HEK293 (cell line): ENCODE measurements around the gene RRP1.

Experiments used
- HOXD13 ChIP-seq: sonication (generic); formaldehyde crosslinking; IDR thresholded peaks from 2 replicates; pipeline ENCODE4 v1.8.0; 2022; ENCODE audit warnings: missing genetic modification reagents, borderline replicate concordance
- RBAK ChIP-seq: fragments of 450-650 bp; formaldehyde crosslinking; IDR thresholded peaks from 2 replicates; pipeline ENCODE4 v1.5.1; 2016; ENCODE audit warnings: missing biosample characterization, missing genetic modification characterization
- SETDB1 ChIP-seq: IDR thresholded peaks from one replicate; pipeline ENCODE4 v1.6.1; 2017; ENCODE audit warnings: mild to moderate bottlenecking, low read length, moderate library complexity, mixed read lengths; ENCODE audit not compliant: insufficient read length
- ZBTB26 ChIP-seq: fragments of 450-650 bp; formaldehyde crosslinking; optimal IDR thresholded peaks from 2 replicates; pipeline ENCODE3; 2016; ENCODE audit warnings: missing biosample characterization, mild to moderate bottlenecking, missing genetic modification characterization
- ZBTB44 ChIP-seq: fragments of 450-650 bp; IDR thresholded peaks from 2 replicates; pipeline ENCODE4 v1.5.1; 2018; ENCODE audit warnings: missing biosample characterization, mild to moderate bottlenecking, missing genetic modification characterization
- ZNF10 ChIP-seq: fragments of 450-650 bp; formaldehyde crosslinking; IDR thresholded peaks from 2 replicates; pipeline ENCODE4 v1.5.1; 2017; ENCODE audit warnings: missing biosample characterization, missing genetic modification characterization
- ZNF140 ChIP-seq: fragments of 450-650 bp; formaldehyde crosslinking; IDR thresholded peaks from 2 replicates; pipeline ENCODE4 v1.5.1; 2016; ENCODE audit warnings: missing biosample characterization, missing genetic modification characterization
- ZNF155 ChIP-seq: fragments of 450-650 bp; formaldehyde crosslinking; IDR thresholded peaks from 2 replicates; pipeline ENCODE4 v1.5.1; 2016; ENCODE audit warnings: missing biosample characterization, missing genetic modification characterization
- ZNF24 ChIP-seq: fragments of 450-650 bp; formaldehyde crosslinking; IDR thresholded peaks from 2 replicates; pipeline ENCODE4 v1.5.1; 2016; ENCODE audit warnings: missing biosample characterization, missing genetic modification characterization
- ZNF248 ChIP-seq: fragments of 450-650 bp; formaldehyde crosslinking; IDR thresholded peaks from 2 replicates; pipeline ENCODE4 v1.5.1; 2017; ENCODE audit warnings: missing biosample characterization, missing genetic modification characterization
- ZNF280C ChIP-seq: fragments of 450-650 bp; formaldehyde crosslinking; IDR thresholded peaks from 2 replicates; pipeline ENCODE4 v1.5.1; 2016; ENCODE audit warnings: missing biosample characterization, missing genetic modification characterization
- ZNF324 ChIP-seq: fragments of 450-650 bp; formaldehyde crosslinking; IDR thresholded peaks from 2 replicates; pipeline ENCODE4 v1.5.1; 2016; ENCODE audit warnings: missing biosample characterization, missing genetic modification characterization
- ZNF335 ChIP-seq: fragments of 450-650 bp; formaldehyde crosslinking; conservative IDR thresholded peaks from 2 replicates; pipeline ENCODE4 v1.5.1; 2016; ENCODE audit warnings: missing biosample characterization, missing genetic modification characterization
- ZNF37A ChIP-seq: fragments of 450-650 bp; IDR thresholded peaks from 2 replicates; pipeline ENCODE4 v1.5.1; 2018; ENCODE audit warnings: missing biosample characterization, missing genetic modification characterization
- ZNF501 ChIP-seq: fragments of 450-650 bp; formaldehyde crosslinking; IDR thresholded peaks from 2 replicates; pipeline ENCODE4 v1.5.1; 2016; ENCODE audit warnings: missing biosample characterization, missing genetic modification characterization
- ZNF513 ChIP-seq: fragments of 450-650 bp; IDR thresholded peaks from 2 replicates; pipeline ENCODE4 v1.5.1; 2018; ENCODE audit warnings: missing biosample characterization, missing genetic modification characterization
- ZNF629 ChIP-seq: fragments of 450-650 bp; formaldehyde crosslinking; IDR thresholded peaks from 2 replicates; pipeline ENCODE4 v1.5.1; 2017; ENCODE audit warnings: missing biosample characterization, missing genetic modification characterization
- ZNF654 ChIP-seq: fragments of 450-650 bp; formaldehyde crosslinking; IDR thresholded peaks from 2 replicates; pipeline ENCODE4 v1.5.1; 2016; ENCODE audit warnings: low read depth, missing biosample characterization, missing genetic modification characterization
- ZNF701 ChIP-seq: fragments of 450-650 bp; formaldehyde crosslinking; IDR thresholded peaks from 2 replicates; pipeline ENCODE4 v1.5.1; 2016; ENCODE audit warnings: missing biosample characterization, missing genetic modification characterization
- ZNF776 ChIP-seq: fragments of 450-650 bp; formaldehyde crosslinking; IDR thresholded peaks from 2 replicates; pipeline ENCODE4 v1.5.0; 2017; ENCODE audit warnings: missing biosample characterization, missing genetic modification characterization, borderline replicate concordance
- ZXDB ChIP-seq: fragments of 450-650 bp; formaldehyde crosslinking; IDR thresholded peaks from 2 replicates; pipeline ENCODE4 v1.5.1; 2016; ENCODE audit warnings: missing biosample characterization, missing genetic modification characterization
- TF ChIP-seq, protein P1 (sequence below): fragments of 450-650 bp; formaldehyde crosslinking; IDR thresholded peaks from 2 replicates; pipeline ENCODE4 v1.5.1; 2016; ENCODE audit warnings: missing biosample characterization, missing genetic modification characterization
- TF ChIP-seq, protein P2 (sequence below): fragments of 450-650 bp; formaldehyde crosslinking; IDR thresholded peaks from 2 replicates; pipeline ENCODE4 v1.5.1; 2017; ENCODE audit warnings: missing biosample characterization, missing genetic modification characterization
- TF ChIP-seq, protein P3 (sequence below): fragments of 450-650 bp; formaldehyde crosslinking; IDR thresholded peaks from 2 replicates; pipeline ENCODE4 v1.5.1; 2016; ENCODE audit warnings: missing biosample characterization, missing genetic modification characterization
- TF ChIP-seq, protein P4 (sequence below): fragments of 450-650 bp; formaldehyde crosslinking; IDR thresholded peaks from 2 replicates; pipeline ENCODE4 v1.5.1; 2017; ENCODE audit warnings: missing biosample characterization, missing genetic modification characterization

The RRP1 gene

GRCh38 chr21:43789276-43790009, at the start of gene RRP1 (continued):
- TF ChIP-seq, protein P1, sequence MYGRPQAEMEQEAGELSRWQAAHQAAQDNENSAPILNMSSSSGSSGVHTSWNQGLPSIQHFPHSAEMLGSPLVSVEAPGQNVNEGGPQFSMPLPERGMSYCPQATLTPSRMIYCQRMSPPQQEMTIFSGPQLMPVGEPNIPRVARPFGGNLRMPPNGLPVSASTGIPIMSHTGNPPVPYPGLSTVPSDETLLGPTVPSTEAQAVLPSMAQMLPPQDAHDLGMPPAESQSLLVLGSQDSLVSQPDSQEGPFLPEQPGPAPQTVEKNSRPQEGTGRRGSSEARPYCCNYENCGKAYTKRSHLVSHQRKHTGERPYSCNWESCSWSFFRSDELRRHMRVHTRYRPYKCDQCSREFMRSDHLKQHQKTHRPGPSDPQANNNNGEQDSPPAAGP (tag by site-specific recombination) = peak; percentile 62; the same call in 1 of the 2 replicates
- TF ChIP-seq ZXDB (tag by site-specific recombination) (peak; percentile 69), ZNF10 (tag by site-specific recombination) (no peak), ZNF155 (tag by site-specific recombination) (no peak), ZNF513 (0 out of 2 replicates have a peak, but pooled peaks have one; percentile 18), ZBTB44 (peak; percentile 85), ZBTB26 (tag by site-specific recombination) (peak; percentile 97), HOXD13 (no peak), ZNF629 (peak; percentile 94), ZNF280C (tag by site-specific recombination) (no peak), ZNF37A (no peak), ZNF248 (tag by site-specific recombination) (no peak), ZNF335 (tag by site-specific recombination) (0 out of 2 replicates have a peak, but pooled peaks have one; percentile 64), ZNF701 (tag by site-specific recombination) (no peak), ZNF324 (tag by site-specific recombination) (peak; percentile 70; the same call in 1 of the 2 replicates), ZNF140 (tag by site-specific recombination) (no peak), RBAK (tag by site-specific recombination) (no peak), SETDB1 (peak; percentile 25), ZNF776 (tag by site-specific recombination) (no peak), ZNF654 (tag by site-specific recombination) (no peak), ZNF501 (no peak), ZNF24 (no peak)
- TF ChIP-seq, protein P2, sequence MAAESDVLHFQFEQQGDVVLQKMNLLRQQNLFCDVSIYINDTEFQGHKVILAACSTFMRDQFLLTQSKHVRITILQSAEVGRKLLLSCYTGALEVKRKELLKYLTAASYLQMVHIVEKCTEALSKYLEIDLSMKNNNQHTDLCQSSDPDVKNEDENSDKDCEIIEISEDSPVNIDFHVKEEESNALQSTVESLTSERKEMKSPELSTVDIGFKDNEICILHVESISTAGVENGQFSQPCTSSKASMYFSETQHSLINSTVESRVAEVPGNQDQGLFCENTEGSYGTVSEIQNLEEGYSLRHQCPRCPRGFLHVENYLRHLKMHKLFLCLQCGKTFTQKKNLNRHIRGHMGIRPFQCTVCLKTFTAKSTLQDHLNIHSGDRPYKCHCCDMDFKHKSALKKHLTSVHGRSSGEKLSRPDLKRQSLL = peak; percentile 37; the same call in 1 of the 2 replicates
- TF ChIP-seq, protein P3, sequence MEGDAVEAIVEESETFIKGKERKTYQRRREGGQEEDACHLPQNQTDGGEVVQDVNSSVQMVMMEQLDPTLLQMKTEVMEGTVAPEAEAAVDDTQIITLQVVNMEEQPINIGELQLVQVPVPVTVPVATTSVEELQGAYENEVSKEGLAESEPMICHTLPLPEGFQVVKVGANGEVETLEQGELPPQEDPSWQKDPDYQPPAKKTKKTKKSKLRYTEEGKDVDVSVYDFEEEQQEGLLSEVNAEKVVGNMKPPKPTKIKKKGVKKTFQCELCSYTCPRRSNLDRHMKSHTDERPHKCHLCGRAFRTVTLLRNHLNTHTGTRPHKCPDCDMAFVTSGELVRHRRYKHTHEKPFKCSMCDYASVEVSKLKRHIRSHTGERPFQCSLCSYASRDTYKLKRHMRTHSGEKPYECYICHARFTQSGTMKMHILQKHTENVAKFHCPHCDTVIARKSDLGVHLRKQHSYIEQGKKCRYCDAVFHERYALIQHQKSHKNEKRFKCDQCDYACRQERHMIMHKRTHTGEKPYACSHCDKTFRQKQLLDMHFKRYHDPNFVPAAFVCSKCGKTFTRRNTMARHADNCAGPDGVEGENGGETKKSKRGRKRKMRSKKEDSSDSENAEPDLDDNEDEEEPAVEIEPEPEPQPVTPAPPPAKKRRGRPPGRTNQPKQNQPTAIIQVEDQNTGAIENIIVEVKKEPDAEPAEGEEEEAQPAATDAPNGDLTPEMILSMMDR (tag by site-specific recombination) = peak; percentile 73; the same call in 1 of the 2 replicates
- TF ChIP-seq, protein P4, sequence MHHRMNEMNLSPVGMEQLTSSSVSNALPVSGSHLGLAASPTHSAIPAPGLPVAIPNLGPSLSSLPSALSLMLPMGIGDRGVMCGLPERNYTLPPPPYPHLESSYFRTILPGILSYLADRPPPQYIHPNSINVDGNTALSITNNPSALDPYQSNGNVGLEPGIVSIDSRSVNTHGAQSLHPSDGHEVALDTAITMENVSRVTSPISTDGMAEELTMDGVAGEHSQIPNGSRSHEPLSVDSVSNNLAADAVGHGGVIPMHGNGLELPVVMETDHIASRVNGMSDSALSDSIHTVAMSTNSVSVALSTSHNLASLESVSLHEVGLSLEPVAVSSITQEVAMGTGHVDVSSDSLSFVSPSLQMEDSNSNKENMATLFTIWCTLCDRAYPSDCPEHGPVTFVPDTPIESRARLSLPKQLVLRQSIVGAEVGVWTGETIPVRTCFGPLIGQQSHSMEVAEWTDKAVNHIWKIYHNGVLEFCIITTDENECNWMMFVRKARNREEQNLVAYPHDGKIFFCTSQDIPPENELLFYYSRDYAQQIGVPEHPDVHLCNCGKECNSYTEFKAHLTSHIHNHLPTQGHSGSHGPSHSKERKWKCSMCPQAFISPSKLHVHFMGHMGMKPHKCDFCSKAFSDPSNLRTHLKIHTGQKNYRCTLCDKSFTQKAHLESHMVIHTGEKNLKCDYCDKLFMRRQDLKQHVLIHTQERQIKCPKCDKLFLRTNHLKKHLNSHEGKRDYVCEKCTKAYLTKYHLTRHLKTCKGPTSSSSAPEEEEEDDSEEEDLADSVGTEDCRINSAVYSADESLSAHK (tag by site-specific recombination) = no peak
